ENCODE measurements around the gene RNF150.
"Not testable (repeated sequence)": the region's sequence is repeated elsewhere in the genome, so short reads cannot be mapped to it uniquely, and the experiment has no call there.

RNF150 gene

DNA sequence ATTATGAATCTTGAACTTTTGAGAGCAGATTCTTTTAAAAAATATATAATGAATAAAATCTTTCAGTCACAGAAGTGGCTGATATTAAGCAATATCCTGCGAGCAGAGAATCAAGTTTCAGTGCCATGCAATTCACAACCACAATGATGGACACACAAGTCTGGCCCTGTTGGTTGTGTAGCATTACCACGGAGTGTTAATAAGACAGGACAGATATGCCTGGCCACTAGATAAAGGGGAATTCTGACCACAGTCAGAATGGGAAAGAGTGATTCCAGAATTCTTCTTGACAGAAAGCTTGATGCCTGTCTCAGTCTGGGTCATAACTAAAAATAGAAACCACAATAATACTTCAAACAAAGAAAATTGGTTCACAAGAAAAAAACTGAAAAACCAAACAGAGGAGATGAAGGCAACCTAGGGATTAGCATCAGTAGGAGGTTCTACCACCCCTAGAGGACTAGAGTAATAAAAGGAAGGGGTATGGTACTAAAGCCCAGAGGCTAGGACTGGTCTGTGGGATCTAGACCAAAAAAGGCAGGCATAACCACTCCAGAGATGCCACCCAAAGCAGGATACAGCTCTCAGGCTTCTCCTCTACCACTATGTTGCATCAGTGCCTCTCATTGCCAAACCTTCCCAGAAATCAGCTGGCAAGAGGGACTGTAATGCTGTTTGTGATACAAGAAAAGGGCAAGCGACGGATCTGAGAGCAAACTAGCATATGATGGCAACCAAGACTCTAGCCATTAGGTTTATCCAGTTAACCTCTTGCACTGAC, 59.0 kb downstream of the RNF150 start:
- no peak for DNase-seq

DNA sequence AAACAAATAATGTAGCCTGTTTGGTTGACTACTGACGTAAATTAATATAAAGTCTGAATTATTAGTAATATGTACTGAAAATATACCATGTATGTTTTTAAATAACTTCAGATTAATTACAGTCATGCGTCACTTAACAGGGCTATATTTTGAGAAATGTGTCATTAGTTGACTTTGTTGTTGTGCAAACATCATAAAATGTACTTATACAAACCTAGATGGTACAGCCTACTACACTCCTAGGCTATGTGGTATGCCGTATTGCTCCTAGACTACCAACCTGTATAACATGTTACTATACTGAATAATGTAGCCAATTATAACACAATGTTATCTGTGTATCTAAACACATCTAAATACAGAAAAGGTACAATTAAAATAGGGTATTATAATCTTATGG, 66.6 kb downstream of the RNF150 start:
- no peak for DNase-seq

- DNase-seq: no peak
These were observed 67.4 kb downstream of the RNF150 start for GRCh38 chr4:141065872-141066271.

- DNase-seq: no peak
These were observed 70.6 kb downstream of the RNF150 start for GRCh38 chr4:141062651-141063050.

GRCh38 chr4:141058591-141059512, 74.4 kb downstream of the RNF150 start:
- no peak for DNase-seq

- DNase-seq: no peak
These were observed 75.7 kb downstream of the RNF150 start for GRCh38 chr4:141057582-141057981.

DNA sequence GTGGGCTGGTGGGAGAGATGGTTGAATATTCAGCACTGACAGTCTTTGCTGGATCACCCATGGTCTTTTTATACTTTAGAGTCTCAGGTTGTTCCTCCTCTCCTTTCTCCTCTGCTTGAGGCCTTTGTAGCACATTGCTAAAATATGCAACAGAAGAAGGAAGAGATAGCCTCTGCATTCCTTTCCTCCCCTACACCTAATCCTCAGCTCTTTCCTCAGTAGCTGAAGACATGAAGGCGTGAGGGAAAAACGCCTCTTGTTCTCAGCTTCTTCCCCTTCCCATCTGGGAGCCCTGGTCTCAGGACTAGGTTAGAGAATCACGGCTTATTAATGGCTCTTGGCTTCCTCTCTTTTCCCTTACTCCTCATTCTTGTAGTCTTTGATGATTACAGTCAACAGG, 76.8 kb downstream of the RNF150 start:
- no peak for DNase-seq

DNA sequence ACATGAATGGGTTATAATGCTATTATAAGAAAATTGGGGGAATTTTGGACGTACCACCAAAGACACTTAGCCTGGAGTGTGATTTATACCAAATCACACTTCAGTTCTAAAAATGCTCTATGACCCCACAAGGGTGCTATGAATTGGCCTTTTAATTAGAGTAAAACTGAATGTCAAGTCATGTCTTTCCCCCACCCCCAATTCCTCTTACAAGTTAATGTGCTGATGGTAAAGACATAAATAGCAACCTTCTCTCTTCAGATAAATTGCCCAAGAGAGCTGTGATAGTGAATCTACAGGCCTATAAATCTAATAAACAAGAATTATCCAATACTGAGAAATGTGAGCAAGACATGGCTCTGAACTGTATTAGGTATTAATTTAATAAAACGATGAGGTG, 78.8 kb downstream of the RNF150 start:
- no peak for DNase-seq

GRCh38 chr4:141050999-141051398, 82.3 kb downstream of the RNF150 start:
- DNase-seq: not testable (repeated sequence)

- DNase-seq: no peak
These were observed 85.9 kb downstream of the RNF150 start for GRCh38 chr4:141047228-141047884.

DNA sequence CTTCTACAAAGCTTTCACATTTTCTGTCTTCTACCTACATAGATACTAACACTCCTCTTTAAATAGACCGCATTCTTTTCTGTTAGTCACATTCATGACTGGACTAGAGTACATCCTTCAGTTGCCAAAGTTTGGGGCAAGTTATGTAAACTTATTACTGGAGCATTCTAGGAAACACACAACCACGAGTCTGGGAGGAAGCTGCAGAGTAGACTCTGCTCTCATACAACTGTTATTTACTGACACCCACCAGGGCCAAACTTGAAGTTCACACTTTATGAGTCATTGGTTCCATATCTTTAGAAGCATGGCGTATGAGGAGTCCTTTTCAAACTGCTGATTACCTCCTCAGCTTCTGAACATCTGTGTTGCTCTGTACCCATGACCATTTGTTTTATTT, 87.0 kb downstream of the RNF150 start:
- no peak for DNase-seq

GRCh38 chr4:141045848-141046247, 87.4 kb downstream of the RNF150 start:
- DNase-seq: no peak

- no peak for DNase-seq
These were observed 92.2 kb downstream of the RNF150 start for GRCh38 chr4:141041021-141041476.

DNA sequence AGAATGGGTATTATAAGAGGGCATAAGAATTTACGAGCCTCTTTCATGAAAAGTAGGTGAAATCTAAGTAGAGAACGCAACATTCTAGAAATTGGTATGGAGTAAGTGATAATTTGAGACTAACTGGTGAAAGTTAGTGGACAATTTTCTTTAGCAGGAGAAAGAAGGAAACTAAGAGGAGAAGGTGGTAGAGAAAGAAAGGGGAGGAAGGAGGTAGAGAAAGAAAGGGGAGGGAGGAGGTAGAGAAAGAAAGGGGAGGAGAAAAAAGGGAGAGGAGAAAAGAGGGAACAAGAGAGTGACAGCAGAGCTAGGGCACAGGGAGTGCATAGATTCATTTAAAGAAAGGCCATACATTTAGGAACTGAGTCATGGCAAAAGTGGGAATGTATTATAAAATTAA, 94.1 kb downstream of the RNF150 start:
- no peak for DNase-seq

- DNase-seq: no peak
These were observed 94.8 kb downstream of the RNF150 start for GRCh38 chr4:141038428-141038827.

DNA sequence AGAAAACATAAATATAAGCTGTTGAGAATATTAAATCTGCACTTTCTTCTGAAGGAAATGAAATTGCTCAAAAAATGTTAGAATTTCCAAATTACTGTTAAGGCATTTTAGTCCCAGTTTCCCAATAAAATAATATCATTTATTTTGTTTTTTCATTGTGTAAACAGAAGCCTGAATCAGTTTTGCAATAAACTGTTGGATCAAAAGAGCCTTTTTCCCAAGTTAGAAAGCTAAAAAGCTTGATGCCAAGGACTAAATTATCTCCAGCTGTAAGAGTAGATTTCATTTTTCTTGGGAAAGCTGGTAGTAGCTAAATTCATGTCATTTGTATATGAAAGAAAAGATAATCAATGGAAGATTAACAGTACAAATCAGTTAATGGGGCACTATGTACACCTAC, 95.8 kb downstream of the RNF150 start:
- DNase-seq: no peak

DNA sequence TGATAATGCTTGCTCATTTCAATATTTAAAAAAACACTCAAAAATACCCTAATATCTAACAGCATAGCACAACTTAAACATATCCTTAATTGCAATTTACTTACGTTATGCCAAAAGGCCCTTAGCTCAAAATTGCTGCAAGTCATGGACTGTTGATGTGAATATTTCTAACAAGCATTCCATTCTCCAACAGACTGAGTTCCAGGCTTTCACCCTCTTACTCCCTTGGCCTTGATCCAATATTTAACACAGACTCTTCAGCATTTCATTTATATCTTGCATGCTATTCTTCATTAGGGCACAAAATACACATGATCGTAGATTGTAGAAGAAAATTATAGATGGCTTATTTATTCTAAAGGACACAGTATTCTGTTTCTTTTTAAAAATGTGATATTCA, 96.5 kb downstream of the RNF150 start:
- no peak for DNase-seq

GRCh38 chr4:141035920-141036319, 97.3 kb downstream of the RNF150 start:
- no peak for DNase-seq

DNA sequence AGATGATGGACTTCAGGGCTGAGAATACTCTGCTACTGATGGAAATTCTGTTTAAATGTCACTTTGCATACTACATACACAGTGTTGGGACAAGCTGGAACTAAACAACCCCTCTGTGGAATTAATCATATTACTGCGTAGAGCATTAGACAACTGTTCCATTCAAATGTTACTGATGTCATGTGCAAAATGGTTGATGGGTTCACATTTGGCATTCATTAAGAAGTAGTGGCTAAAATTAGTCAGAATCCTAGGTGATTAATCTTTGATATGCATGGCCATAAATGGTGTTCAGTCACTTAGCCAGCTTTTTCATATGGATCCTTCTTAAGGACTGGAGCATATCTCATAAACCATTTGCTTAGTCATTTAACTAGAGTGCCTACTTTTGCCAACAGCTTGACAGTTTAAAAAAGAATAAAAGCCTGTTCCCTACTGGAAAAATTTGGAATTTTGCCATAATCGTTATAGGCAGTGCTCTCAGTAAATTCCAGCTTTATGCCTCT, 105.2 kb downstream of the RNF150 start:
- DNase-seq: peak; percentile 57

GRCh38 chr4:141027421-141027820, 105.8 kb downstream of the RNF150 start:
- DNase-seq: peak; percentile 15

DNA sequence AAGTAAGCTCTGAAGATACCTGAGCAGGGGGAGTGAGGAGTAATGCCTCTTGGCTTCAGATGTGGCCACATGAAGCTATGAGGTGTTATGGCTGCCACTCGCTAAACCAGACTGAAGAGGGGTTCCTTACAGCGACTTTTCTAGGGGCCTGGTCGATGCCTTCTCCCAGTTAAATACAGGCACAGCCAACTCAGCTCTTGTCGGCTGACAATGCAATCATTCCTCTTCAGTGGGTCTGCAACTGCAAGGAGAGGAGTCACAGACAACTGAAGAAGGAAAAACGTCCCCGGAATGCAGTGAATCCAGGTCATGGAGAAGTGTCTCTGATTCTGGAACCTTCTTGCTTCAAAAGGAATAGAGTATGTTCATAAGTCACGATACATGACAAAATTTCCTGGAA, 106.4 kb downstream of the RNF150 start:
- DNase-seq: no peak

DNA sequence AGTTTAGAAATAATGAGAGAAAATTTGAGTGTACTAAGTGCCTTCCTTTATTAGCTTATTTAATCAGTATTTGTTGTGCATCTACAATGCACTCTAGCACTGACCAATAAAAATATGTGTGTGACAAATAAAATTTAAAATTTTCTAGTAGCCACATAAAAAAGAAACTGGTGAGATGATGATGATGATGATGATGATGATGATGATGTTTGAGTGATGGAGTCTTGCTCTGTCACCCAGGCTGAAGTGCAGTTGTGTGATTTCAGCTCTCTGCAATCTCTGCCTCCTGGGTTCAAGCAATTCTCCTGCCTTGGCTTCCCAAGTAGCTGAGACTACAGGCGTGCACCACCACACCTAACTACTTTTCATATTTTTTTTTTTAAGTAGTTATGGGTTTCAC, 110.2 kb downstream of the RNF150 start:
- no peak for DNase-seq

DNA sequence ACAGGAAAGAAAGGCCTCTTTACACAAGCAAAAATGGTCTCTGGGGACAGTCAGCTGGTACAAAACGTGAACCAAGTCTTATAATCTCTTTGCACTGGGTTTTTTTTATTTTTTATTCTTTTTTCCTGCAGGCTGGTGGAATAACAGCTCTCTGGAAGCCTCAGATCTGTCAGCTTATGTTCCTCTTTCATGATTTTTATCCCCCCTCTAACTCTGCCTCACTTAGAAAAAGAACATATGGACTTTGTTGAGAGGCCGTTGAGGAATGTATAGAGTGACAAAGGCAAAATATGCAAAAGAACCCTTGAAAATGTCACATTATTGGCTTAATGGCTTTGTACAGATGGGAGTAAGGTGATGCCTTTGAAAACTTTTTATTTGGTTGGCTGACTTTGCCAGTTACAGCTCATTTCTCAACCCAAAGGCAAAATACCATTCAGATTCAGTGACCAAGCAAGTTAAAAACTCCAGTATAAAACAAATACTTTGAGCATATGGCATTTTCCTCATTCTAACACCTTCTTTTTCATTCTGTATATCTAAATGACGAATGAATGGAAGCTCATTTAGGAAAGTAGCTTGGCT, 111.1 kb downstream of the RNF150 start:
- no peak for DNase-seq
